GM18951 (cell line): ENCODE results near the gene PELO.

ENCODE experiments used
- POLR2A ChIP-seq: IDR thresholded peaks from 4 replicates; pipeline ENCODE4 v1.6.1; 2011; ENCODE audit warnings: mild to moderate bottlenecking; ENCODE audit not compliant: insufficient read length, insufficient read depth; ENCODE audit errors: extremely low read depth
- in situ Hi-C: fragments of 300-500 bp; cut with MboI; formaldehyde crosslinking; loops from one replicate; pipeline ENCODE4 v1.12.0; 2022; ENCODE audit warnings: low sequenced_read_pairs, mixed read lengths, inconsistent platforms; ENCODE audit not compliant: unreplicated experiment

The PELO gene

GRCh38 chr5:52779213-52779612 is 8.5 kb upstream of the PELO start:
- in situ Hi-C loops, result no loop called here

GRCh38 chr5:52783226-52783959 is 4.3 kb upstream of the PELO start:
- in situ Hi-C loops, result no loop called here
- no peak for TF ChIP-seq POLR2A

More at GRCh38 chr5:52779213-52779612, 8.5 kb upstream of the PELO start:
- no peak for TF ChIP-seq POLR2A

GRCh38 chr5:52784737-52785136 is 3.0 kb upstream of the PELO start:
- in situ Hi-C loops, result no loop called here
- TF ChIP-seq POLR2A, result no peak

- no peak for TF ChIP-seq POLR2A
- in situ Hi-C loops, result no loop called here
Observed at GRCh38 chr5:52786391-52786790, 1.3 kb upstream of the PELO start.

DNA sequence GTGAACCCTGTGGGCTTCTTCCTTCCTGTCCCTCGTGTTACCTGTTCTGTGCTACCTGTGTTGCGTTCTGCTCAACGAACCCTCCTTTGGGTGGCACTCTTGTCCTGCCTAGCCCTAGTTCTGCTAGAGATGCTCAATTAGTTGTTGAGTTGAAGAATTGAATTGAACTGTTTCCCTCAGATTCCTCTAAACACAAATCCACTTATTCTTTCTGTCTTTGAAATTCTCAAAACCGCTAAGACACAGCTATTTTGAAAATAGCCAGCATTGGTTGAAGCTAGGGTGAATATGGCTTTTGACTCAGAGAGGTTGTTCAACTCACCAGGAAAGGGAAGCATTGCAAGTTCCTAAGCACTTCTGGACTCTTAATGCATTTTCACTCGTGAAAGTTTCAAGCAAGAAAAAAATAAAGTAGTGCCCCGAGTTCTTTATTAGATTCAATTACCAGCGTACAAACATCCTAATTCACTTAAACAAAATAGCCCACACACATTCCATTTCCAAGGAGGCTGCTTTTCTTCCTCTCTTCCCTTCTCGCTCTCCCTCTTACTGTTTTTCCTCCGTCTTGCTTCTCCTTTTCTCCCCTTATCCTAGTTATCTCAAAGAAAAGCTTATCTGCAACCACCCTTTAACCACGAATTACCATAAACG is 642 bp upstream of the PELO start:
- no peak for TF ChIP-seq POLR2A
- in situ Hi-C loops, result no loop called here

DNA sequence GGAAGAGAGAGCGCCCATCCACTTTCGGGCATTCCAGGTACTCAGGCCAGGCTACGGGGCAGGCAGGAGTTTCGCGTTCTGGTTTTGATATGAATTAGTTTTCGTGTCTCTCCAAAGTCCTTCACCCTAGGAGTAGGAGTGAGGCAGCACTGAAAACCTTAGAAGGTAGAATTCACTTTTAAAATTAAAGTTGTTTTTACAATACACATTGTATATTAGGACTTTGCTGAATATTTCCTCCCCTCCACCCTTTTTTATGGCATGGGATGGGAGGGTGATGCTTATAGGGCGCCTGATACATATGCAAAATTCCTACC is 747 bp downstream of the PELO start:
- in situ Hi-C loops, result no loop called here
- TF ChIP-seq POLR2A, result no peak

- in situ Hi-C loops, result no loop called here
- TF ChIP-seq POLR2A, result no peak
Observed at GRCh38 chr5:52789378-52789777, 1.7 kb downstream of the PELO start.

DNA sequence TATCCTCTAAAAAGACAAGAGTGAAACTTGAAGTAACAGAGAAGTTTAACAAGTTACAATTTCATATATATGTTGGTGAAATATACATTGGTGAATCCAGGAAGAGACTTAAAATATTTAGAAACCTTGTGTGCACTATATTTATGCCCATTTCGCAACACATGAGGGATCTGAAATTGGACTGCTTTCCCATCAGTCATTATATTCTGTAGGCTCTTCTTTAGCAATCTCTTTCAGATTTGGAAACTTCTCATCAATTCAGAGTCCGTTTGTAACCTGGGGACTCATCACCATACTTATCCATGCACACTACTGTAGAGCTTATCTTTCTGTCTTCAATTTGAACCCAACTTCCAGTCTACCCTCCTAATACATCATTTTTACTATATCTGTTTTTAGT is 2.1 kb downstream of the PELO start:
- in situ Hi-C loops, result no loop called here
- no peak for TF ChIP-seq POLR2A

- no peak for TF ChIP-seq POLR2A
- in situ Hi-C loops, result no loop called here
Observed at GRCh38 chr5:52791366-52791765, 3.6 kb downstream of the PELO start.

GRCh38 chr5:52794519-52794918 is 6.8 kb downstream of the PELO start:
- no peak for TF ChIP-seq POLR2A
- in situ Hi-C loops, result no loop called here

GRCh38 chr5:52796031-52796430 is 8.3 kb downstream of the PELO start:
- no peak for TF ChIP-seq POLR2A
- in situ Hi-C loops, result no loop called here

GRCh38 chr5:52796516-52797103 is 8.9 kb downstream of the PELO start:
- no peak for TF ChIP-seq POLR2A
- in situ Hi-C loops, result no loop called here

GRCh38 chr5:52798938-52799337 is 11.2 kb downstream of the PELO start:
- in situ Hi-C loops, result no loop called here
- no peak for TF ChIP-seq POLR2A

DNA sequence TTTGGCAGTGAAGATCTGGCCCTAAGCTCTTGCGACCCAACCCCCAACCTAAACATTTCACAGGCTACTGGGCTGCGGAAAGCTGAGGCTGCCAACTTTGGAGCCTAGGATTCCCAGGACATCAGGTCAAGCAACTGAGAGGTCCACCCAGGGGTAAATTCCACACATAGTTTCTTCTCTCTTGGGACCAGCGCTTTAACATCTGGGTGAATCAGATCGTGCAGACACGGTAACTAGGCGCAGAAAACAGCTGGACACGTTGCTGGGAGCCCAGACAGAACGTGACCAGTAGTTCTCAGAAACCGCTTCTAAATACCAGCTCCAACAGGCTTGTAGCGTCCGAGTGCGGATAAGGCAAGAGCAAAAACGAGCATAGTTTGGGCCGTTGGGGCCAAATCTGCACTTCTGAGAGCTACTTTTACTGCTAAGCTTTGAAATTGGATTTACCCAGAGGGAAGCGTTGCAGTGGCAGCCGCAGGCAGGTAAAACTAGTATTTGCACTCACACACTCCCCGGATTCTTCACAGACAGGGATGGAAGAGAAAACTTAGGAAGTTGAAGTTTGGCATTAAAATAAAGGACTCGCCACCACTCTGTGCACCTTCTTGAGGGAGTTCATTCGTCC is 11.8 kb downstream of the PELO start:
- in situ Hi-C loops, result no loop called here

More for the DNA sequence above, 11.8 kb downstream of the PELO start:
- TF ChIP-seq POLR2A, result no peak
